HG03460 (cell line): ENCODE results near the gene EIF4E1B.
A peak's percentile ranks its signal among the peaks of the same experiment; 100 is the strongest.

ENCODE experiments used
- ATAC-seq: cut with Tn5 transposase; IDR thresholded peaks from one replicate; pipeline ENCODE4 v1.9.1; 2021; ENCODE audit not compliant: unreplicated experiment

The EIF4E1B gene

DNA sequence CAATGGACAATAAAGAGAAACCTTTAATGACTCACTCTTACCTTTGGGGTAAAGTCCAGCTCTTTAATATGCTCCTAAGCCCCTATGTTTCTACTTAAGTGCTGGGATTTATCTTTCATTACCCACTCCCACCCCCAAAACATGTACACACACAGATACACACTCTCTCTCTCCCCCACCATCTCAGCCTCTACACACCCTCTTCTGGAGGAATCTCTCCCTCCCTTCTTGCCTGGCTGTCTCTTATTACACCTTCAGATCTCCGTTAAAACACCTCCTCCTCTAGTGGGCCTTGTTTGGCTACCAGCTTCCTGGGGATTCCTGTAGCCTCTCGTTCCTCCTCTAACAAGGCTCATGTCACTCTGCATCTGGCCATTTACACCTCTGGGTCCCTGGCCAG, 27.4 kb upstream of the EIF4E1B start:
- ATAC-seq, result no peak

DNA sequence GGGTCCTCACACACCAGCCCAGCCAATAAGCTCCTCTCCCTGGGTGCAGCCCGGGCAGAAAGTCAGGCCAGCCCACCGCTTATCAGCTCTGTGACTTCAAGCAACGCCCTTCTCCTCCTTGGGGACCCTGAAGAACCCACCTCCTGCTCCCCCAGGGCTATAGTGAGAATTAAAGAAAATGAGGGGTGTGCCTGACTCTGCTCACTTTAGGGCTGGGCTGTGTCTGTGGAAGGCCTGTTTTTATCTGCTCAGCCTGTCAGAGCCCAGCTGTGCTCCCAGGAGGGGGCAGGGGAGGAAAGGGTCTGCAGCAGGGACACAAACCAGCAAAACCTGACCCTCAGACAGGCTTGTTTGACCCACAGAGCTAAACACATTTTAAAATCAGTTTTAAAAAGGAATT, 24.4 kb upstream of the EIF4E1B start:
- ATAC-seq, result no peak

DNA sequence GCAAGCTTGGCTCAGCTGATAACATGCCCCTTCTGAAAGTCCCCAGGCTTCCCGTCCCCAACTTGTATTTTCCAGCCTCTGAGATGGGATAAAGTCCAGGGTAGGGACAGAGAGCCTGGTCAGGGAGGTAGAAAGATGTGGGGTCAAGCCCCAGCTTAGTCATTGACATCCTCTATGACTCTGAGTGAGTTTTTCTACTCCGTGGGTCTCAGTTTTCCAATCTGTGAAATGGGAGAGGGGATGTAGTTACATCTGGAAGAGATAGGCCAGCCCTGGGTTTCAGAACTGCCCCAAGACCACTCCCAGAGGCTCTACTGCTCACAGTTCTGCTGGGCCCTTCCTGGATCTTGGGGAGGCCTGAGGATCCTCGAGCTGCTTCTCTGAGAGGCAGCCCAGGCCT, 23.6 kb upstream of the EIF4E1B start:
- ATAC-seq, result no peak

DNA sequence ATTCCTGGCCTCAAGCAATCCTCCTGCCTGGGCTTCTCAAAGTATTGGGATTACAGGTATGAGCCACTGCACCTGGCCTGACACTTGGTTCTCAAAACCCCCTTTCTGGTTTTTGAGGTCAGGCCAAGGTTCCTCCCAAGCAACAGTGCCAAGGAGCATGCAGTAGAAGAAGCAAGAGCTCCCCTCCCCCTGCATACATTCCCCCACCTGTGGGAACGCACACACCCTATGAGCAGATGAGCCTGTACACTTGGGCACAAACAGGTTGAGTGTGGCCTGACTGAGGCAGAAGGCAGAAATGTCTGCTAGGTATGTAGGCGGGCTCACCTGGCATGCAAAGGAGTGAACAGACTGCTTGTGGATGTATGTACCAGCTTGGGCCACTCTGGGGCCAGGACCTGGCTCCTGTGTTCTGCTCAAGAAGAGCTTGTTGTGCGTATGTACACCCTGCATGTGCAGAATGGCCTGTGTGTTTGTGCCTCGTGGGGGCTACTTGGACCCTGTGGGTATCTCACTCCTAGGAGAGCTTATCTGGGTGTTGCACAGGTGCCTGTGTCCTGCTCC, 22.3 kb upstream of the EIF4E1B start:
- ATAC-seq, result no peak

DNA sequence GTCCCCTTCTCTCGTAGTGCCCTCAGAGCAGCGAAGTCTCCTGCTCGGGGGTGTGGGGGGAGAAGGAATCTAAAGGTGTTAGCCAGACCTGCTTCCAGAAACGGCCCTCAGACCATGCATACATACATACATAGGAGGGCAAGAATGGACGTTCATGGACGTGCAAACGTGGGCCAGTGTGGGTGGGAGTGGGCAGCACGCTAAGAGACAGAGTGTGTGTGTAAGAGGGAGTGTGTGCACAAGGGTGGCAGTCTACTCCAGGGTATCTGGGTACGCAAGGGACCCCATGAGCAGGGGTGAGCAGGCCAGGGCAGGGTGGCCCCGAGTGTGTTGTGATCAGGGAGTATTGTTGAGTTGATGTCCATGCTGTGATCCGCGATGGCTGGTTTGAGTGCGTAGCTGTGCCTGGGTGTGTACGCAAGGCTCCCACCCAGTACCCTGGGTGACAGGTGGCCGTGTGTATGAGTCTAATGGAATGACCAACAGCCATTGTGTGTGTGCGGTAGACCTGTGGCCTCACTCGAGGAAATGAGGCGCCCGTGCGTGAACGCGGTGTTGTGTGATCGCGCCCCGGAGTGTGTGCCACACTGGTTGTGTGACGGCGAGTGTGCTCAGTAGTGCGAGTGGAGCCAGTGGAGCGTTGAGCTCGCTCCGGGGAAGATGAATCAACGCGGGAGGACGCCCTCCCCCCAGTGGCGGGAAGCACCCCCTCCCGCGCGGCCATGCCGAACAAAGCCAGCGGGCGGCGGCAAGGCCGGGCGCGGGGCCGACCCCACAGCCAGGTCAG, 21.3 kb upstream of the EIF4E1B start:
- peak; percentile 25 for ATAC-seq

DNA sequence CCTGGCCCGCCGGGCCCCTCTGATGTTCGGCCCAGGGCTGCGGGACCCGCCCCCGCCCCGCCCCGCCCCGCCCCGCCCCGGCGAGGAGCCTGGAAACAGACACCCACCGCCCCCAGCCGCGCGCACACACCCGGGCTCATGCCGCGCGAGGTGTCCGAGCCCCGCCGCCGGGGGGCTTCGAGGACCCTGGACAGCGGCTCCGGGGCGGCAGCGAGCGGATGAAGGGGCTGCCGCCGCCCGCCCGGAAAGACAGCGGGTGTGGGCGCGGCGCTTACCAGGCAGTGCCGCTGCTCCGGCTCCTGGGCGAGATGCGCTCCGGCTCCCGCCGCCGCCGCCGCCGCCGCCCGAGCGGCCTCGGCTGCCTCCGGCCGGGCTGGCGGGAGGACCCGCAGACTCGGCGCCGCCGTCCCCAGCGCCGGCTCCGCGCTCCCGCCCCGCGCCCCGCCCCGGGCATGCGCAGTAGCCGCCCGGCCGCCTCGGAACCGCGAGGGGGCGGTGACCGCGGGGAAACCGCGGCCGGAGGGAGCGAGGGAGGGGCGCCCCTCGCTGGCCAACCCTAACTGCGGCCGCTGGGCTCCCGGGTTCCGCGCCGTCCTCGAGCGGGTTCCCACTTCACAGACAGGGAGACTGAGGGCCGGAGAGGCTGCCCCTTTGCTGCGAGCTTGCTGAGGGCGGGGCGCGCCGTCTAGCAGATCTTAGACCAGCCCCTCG, 20.6 kb upstream of the EIF4E1B start, which contains the start of gene GPRIN1:
Gene GPRIN1, minus strand, starts transcription at position 433 of the 711 bp plus-strand sequence. CDS start 10,322 bp downstream, outside the sequence.
- ATAC-seq, result peak; percentile 77

DNA sequence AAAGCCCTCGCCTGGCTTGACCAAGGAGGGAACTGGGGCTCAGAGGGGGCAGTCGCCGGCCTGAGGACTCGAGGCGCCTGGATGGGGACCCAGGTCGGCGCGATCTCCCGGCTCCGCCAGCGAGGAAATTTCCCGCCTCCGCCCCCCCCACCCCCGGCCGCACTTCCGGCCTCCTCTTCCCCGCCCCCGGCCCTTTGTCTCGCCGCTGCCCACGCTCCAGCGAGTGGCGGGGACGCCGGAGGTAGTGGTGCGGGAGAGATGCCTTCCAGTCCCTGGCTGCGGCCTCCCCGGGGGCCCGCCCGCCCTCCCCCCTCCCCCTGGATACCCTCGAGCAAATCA, 20.1 kb upstream of the EIF4E1B start:
- peak; percentile 15 for ATAC-seq

DNA sequence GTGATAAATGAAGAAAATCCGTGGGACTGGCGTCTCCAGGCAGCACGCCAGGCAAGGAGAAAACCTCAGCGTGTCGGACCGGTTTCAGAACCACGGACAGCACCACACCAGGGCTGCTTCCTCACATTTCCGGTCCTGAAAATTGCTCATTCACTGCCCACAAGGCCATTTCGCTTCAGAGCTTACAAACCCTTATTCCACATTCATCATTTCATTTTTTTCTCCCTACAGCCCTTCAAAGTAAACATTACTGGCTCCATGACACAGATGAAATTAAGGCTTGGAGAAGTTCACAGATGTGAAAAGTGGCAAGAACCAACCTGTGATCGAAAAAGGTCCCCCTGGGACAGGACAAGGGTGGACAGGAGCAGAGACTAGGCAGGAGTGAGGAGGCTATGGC, 19.0 kb upstream of the EIF4E1B start:
- no peak for ATAC-seq

DNA sequence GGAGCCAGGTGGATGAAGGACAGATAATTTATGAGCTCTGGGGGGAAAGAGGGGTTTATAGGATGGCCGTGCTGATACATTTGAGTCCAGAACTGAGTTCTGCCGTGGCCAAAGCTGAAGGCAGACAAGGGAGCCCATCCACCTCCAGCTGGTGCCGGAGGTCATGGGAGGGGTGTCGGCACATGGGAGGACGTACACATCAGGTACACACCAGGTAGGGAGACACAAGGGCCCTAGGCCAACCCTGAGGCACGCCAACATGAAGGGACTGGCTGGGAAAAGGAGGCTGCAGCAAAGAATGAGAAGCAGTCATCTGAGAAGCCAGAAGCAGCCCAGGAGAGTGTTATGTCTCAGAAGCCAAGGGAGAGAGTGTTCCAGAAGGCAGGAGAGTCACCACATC, 18.5 kb upstream of the EIF4E1B start:
- ATAC-seq, result no peak

DNA sequence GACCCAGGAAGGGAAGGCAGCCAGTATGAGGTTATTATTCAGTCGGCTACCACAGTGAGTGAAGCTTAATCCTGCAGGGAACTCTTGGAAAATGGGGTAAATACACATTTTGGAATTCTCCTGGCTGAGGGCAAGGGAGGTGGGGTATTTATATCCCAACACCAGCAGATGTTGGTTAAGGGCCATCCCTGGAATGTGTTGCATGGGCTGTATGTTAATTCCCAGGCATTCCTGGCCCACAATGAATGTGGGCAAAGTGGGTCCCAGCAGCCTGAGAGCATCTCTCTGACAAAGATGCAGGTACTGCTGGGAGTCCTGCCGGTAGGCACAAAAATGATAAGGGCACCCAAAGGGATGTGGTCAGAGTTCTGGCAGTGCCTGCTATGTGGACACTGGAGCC, 17.6 kb upstream of the EIF4E1B start:
- ATAC-seq, result no peak

DNA sequence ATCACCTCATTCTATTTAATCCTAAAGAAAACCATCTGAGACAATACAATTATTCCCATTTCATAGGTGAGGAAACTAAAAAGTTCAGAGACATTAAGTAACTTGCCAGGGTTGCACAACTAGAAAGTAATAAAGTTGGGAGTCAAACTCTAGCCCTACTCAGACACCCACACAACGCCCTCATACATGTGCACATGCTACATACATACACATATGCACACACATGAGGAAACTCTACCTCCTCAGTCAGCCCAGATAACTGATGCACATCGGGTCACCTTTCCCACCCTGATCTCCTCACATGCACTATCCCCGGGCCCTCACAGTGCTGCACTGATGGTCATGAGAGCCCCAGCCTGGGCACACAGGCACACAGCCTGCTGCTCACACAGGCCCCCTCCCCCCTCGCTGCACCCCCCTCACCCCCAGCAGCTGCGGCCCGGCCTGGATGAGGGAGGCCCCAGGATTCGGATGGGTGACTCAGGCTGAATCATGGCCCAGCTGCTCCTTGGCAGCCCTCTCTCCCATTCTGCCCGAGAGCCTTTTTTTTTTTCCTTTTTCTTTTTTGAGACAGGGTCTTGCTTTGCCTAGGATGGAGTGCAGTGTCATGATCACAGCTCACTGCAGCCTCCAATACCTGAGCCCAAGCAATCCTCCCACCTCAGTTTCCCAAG, 15.5 kb upstream of the EIF4E1B start:
- no peak for ATAC-seq

DNA sequence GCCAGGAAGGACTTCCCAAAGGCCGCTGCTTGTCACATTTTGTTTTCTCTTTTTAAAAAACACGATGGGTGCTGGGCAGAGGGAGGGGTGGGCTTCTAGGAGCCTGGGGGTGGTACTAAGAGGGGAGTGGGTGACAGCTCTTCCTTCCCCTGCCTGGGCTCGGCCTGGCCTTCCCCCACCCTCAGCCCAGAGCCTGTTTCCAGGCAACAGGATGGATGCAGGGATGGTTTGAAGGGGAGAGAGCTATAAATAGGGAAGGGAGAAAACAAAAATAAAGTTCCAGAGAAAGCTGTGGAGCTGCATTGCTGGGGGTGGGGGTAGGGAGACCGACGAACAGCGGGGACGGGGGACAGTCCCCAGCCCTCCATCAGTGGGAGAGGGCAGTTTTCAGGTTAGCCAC, 14.0 kb upstream of the EIF4E1B start:
- ATAC-seq, result no peak

DNA sequence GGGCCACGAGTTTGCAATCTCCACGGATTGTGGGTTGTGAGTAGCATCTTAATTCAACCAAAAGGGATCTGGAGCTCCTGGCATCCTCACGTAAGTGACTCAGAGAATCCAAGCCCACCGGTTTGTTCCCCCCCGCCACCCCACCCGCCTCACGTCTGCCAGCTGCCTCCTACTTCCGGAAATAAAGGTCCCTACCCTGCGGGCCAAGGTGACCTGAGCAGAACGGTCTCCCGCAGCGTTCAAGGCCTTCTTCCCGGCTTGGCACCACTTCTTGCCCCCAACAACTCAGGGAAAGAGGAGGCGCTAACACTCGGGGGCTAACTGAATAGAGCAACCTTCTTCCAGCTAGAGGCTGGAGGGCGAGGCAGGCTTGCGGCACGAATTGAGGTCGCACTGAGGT, 11.7 kb upstream of the EIF4E1B start:
- ATAC-seq, result no peak

DNA sequence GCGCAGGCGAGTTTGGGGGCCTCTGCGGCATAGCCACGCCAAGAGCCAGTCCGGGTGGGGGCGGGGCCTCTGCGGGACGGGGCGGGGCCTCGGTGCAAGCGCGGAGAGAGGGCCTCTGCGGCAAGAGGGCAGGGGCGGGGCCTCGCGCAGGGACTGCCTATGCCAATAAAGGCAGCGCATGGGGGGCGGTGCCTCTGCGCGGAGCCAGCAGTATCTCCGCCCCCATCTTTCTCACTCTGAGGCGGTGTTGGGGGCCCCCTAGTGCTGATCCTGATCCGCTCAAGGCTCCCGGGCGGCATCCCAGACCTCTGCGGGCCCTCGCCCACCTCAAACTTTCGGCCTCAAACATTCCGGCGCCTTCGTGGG, 11.3 kb upstream of the EIF4E1B start:
- ATAC-seq, result peak; percentile 89

DNA sequence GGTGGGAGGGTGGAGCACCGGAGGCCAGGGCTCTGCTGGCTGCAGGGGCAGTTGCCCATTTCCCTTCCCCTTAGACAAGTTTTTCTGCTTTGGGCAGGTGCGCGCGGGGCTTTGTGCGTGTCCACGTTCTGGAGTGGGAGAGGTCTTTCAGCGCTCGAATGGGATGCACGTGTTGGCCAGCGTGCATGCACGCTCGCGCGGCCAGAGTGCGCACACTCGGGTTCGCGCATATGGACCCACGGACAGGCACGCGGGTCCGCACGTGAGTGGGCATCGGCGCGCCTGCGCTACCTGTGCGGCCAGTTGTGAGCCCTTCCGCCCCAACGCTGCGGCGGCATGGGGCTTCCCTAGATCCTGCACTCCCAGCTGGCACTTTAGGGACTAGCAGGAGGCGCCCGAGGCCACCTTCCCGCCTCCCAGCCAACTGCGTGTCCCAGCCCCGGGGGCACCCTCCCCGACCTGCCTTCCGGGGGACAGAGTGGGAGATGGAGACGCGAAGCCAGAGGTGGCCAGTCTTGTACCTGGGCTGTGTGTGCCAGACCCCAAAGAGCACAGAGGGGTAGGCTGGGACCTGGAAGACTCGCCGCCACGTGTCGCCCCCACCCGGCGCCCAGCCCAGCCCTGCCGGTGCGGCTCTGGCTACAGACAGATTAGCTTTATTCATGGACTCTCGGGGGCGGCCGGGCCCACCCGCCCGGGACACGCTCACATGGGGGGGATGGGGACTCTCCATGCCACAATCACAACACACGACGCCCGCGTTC, 10.7 kb upstream of the EIF4E1B start:
- ATAC-seq, result no peak

DNA sequence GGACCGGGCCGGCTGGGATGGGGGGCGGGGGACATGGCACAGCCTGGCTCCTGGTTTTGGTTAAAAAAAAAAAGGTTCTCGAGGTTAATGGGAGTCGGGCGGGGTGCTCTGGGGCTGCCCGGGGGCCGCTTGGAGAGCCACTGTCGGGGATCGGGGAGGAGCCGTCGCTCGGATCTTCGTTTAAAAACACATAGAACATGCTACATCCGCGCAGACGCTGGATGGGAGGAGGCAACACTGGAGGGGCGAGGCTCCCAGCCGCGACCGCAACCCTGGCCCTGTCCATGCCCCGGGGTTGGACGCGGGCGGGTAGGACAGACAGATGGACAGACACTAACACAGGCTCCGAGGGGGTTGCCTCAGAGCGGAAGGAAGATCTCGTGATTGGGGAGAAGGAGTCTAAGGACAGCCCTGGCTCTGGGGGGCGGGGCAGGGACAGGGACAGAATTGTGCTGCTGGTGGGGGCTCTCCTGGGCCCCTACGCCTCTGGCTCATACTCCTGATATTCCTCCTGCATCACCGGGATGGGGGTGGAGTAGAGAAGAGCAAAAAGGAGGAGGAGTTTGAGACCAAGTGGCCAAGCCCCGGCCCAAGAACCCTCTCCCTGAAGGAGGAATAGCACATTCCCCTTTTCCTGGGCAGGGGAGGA, 10.0 kb upstream of the EIF4E1B start:
- ATAC-seq, result no peak

DNA sequence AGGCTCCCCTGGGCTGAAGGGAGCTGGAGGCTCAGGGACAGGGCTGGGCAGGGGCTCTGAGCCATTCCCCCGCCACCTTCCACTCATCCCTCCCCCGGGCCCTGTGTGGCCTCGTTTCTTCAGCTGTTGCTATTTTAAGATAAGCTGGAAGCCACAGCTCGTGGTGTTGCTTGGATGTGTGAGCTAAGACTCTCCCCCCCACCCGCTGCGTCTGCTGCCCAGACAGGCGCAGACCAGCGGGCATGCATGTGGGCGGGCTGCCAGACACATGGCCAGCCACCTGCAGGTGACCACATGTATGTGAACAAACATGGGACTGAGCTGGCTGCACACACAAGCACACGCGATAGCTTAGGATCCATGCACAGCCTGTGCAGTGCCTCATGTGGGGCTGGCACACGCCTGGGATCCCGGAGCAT, 8.8 kb upstream of the EIF4E1B start:
- ATAC-seq, result no peak

DNA sequence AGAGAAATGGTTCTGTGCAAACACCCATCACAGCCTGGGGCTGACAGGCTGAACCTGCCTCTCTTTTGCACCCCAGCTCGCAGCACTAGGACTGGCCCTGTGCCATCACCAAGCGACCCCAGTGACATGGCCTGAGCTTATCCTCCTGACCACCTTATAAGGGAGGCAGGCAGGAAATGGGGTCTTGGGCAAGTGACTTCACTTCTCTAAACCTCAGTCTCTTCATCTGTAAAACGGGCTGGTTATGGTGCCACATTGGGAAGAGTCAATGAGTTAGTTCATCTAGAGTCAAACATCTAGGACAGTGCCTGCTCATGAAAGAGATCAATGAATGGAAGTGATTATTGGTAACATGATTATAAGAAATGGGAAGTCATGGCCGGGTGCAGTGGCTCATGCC, 6.3 kb upstream of the EIF4E1B start:
- no peak for ATAC-seq

DNA sequence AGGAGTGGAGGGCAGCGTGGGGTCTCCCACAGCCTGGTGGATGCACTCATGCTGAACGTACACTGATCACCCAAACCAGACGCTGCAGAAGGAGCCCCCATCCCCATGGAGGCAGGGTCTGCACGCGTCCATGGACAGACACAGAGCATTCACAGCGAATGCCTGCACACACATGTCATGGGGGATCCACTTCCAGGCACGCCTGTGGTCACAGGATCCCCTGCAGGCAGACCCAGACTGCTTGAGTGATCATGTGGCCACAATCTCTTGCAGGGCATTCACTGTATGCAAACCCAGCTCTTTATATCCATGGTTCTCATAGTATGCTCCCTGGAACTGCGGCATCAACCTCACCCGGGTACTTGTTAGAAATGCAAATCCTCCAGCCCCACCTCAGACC, 5.5 kb upstream of the EIF4E1B start:
- ATAC-seq, result no peak

DNA sequence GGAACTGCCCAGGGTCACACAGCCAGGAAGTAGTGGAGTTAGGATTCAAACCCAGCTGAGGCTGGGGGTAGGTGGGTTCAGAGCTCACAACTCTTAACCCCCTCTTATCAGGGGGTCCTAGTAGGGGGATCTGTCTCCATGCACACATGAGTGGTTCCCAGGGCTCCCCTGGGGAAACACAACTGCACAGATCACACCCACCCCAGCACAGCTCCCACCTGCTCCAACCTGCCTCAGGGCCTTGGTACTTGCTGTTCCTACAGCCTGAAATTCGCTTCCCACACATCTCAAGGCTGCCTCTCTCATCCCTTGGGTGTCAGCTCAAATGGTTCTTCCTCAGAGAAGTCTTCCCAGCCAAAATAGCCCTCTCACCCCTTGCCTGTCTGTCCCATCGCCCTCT, 5.0 kb upstream of the EIF4E1B start:
- ATAC-seq, result no peak
